ENCODE measurements around the gene PIAS2.

DNA sequence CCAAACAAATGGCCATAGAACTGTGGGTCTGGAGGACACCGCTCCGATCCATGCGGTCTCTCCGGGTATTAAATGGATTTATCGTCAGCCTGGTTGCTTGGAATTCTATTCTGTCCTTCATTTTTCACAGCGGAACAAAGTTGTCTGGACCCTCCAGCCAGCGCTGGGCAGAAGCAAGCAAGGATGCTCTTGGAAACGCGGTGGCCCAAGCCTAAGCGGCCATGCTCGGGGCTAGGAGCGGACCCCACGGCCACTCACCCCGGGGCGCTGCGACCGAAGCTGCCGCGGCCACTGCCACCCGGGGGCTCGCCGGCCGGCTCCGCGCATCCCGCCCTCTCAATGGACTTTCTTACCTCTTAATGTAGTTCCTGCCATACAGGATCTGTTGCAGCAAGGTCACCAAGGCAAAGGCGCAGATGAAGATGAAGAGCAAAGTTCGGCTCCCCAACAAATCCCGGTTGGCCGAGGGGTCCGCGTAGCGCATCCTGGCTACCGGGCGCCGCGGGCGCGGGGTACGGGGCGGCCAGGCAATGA is 161.2 kb downstream of the PIAS2 start:
- no peak for TF ChIP-seq POLR2A (IDR thresholded peaks at IDR 0.05)
- no peak for TF ChIP-seq CTCF (IDR thresholded peaks at IDR 0.05 in 8 of 11, conservative IDR thresholded peaks at IDR 0.05 in 3 of 11)
